Tibial artery (tissue), 4 donors: ENCODE data around the gene ADPGK.
"Not testable (repeated sequence)": the region's sequence is repeated elsewhere in the genome, so short reads cannot be mapped to it uniquely, and the experiment has no call there.

Experiments used
- DNase-seq, 2 donors: peaks; one replicate each; pipeline ENCODE4 v3.0.0-alpha.2; 2019
- H3K27ac ChIP-seq, 2 donors: fragments of 200-600 bp; sonication (generic) in 1 of 2; 1 replicate in 1 of 2; 2 replicates in 1 of 2; pipeline ENCODE4 v1.5.1; 2018 to 2019; ENCODE audit warnings: mild to moderate bottlenecking in 1 of 2
- H3K27me3 ChIP-seq, 2 donors: fragments of 200-600 bp; sonication (generic) in 1 of 2; one replicate each; pipeline versions ENCODE4 v1.5.1 to v1.6.0; 2016 to 2019
- H3K36me3 ChIP-seq, 3 donors: fragments of 200-600 bp; sonication (generic) in 2 of 3; one replicate each; pipeline ENCODE4 v1.5.1; 2016 to 2019; ENCODE audit warnings: mild to moderate bottlenecking in 2 of 3
- H3K4me1 ChIP-seq, 4 donors: fragments of 200-600 bp; sonication (generic) in 2 of 4; 1 replicate in 3 of 4; 2 replicates in 1 of 4; pipeline ENCODE4 v1.5.1; 2016 to 2019
- H3K4me3 ChIP-seq, 2 donors: fragments of 200-600 bp; sonication (generic) in 1 of 2; 1 replicate in 1 of 2; 2 replicates in 1 of 2; pipeline ENCODE4 v1.5.1; 2018 to 2019; ENCODE audit warnings: mild to moderate bottlenecking in 2 of 2
- H3K9me3 ChIP-seq, 3 donors: fragments of 200-600 bp; sonication (generic) in 1 of 3; one replicate each; pipeline ENCODE4 v1.5.1; 2016 to 2019
- intact Hi-C: fragments of 100-400 bp; cut with DNase I; formaldehyde crosslinking; loops from one replicate; pipeline ENCODE4 v1.15.0; 2023; ENCODE audit warnings: low total_unique reads
- TF ChIP-seq, protein P1 (sequence below), 2 experiments: fragments of 200-600 bp in 1 of 2; fragments of 450-650 bp in 1 of 2; IDR thresholded peaks; one replicate each; pipeline ENCODE4 v1.5.1; 2017 to 2019; ENCODE audit warnings: antibody characterized with exemption in 2 of 2, mild to moderate bottlenecking in 1 of 2, moderate library complexity in 1 of 2

ADPGK gene

DNA sequence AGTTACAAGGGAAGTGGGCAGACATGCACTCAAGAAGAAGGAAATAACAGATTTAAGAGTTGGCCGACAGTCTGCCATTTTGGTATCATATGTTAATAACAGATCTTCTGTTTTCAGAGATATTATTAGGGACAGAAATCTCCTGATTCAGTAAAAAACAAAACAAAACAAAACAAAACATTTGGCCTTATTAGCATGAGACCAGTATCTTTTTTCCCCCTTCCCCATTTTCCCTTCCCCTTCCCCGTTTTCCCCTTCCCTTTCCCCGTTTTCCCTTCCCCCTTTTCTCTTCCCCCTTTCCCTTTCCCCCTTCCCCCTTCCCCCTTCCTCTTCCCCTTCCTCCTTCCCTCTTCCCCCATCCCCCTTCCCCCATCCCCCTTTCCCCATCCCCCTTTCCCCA is 58.1 kb downstream of the ADPGK start:
- intact Hi-C loops, result no loop called here
- no peak overlapping the region for H3K4me3 ChIP-seq
- TF ChIP-seq, protein P1, sequence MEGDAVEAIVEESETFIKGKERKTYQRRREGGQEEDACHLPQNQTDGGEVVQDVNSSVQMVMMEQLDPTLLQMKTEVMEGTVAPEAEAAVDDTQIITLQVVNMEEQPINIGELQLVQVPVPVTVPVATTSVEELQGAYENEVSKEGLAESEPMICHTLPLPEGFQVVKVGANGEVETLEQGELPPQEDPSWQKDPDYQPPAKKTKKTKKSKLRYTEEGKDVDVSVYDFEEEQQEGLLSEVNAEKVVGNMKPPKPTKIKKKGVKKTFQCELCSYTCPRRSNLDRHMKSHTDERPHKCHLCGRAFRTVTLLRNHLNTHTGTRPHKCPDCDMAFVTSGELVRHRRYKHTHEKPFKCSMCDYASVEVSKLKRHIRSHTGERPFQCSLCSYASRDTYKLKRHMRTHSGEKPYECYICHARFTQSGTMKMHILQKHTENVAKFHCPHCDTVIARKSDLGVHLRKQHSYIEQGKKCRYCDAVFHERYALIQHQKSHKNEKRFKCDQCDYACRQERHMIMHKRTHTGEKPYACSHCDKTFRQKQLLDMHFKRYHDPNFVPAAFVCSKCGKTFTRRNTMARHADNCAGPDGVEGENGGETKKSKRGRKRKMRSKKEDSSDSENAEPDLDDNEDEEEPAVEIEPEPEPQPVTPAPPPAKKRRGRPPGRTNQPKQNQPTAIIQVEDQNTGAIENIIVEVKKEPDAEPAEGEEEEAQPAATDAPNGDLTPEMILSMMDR (IDR thresholded peaks at IDR 0.05), result no peak
- no peaks in the 10 kb centered on the region for H3K27me3 ChIP-seq
- H3K4me1 ChIP-seq, result no peaks in the 10 kb centered on the region
- no peak for DNase-seq
- no peaks in the 10 kb centered on the region for H3K9me3 ChIP-seq
- peaks cover 4 to 36% (median 12%) of the 10 kb centered on the region in 3 donors for H3K36me3 ChIP-seq
- no peak overlapping the region for H3K27ac ChIP-seq

DNA sequence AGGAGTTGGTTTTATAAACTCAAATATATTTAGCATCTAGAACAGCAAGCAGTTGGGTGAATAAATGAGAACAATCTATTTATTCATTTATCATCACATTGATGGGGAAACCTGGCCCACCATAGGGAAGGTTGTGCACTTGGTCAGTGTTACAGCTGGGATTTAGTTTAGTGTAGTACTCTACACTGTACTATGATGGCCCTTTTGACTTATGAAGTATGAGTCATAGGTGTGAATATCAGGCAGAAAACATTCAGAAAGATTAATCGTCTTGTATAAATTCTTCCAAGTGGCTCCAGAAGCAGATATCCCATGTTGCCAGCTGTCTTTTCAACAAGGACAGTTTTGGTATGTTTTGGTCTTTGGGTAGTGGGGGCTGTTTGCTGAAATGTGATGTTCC is 59.5 kb downstream of the ADPGK start:
- intact Hi-C loops, result no loop called here
- H3K27ac ChIP-seq, result no peak overlapping the region
- peaks cover 4 to 34% (median 12%) of the 10 kb centered on the region in 3 donors for H3K36me3 ChIP-seq
- TF ChIP-seq, protein P1 (IDR thresholded peaks at IDR 0.05), result no peak
- H3K9me3 ChIP-seq, result no peaks in the 10 kb centered on the region
- H3K4me1 ChIP-seq, result no peaks in the 10 kb centered on the region
- no peak overlapping the region for H3K4me3 ChIP-seq
- H3K27me3 ChIP-seq, result no peaks in the 10 kb centered on the region
- DNase-seq, result no peak

- H3K4me3 ChIP-seq, result no peak overlapping the region
- no peak overlapping the region for H3K27ac ChIP-seq
- intact Hi-C loops, result no loop called here
- DNase-seq, result peak in 1 of 2 donors; percentile 54
- no peaks in the 10 kb centered on the region for H3K9me3 ChIP-seq
- no peaks in the 10 kb centered on the region for H3K27me3 ChIP-seq
- TF ChIP-seq, protein P1 (IDR thresholded peaks at IDR 0.05), result peak; percentile 52 to 62
- no peaks in the 10 kb centered on the region for H3K4me1 ChIP-seq
- H3K36me3 ChIP-seq, result peaks cover 13 to 32% (median 24%) of the 10 kb centered on the region in 3 donors
Measured at GRCh38 chr15:72722071-72722696, 61.4 kb downstream of the ADPGK start.

DNA sequence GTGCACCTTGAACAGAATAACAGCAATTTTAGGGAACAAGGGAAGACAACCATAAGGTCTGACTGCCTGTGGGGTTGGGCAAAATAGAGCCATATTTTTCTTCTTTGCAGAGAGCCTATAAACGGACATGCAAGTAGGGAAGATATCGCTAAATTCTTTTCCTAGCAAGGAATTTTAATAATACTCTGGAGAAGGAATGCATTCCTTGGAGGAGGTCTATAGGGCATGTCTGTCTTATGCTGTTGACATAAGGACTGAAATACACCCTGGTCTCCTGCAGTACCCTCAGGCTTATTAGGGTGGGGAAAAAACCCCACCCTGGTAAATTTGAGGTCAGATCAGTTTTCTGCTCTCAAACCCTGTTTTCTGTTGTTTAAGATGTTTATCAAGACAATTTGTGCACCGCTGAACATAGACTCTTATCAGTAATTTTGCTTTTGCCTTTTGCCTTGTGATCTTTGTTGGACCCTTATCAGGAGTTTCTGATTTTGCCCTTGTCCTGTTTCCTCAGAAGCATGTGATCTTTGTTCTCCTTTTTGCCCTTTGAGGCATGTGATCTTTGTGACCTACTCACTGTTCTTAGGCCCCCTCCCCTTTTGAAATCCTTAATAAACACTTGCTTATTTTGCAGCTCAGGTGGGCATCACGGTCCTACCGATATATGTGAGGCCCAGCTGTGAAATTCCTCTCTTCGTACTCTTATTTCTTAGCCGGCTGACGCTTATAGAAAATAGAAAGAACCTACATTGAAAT is 74.8 kb downstream of the ADPGK start:
- H3K4me1 ChIP-seq, result peaks cover 0 to 17% (median 0%) of the 10 kb centered on the region in 4 donors

DNA sequence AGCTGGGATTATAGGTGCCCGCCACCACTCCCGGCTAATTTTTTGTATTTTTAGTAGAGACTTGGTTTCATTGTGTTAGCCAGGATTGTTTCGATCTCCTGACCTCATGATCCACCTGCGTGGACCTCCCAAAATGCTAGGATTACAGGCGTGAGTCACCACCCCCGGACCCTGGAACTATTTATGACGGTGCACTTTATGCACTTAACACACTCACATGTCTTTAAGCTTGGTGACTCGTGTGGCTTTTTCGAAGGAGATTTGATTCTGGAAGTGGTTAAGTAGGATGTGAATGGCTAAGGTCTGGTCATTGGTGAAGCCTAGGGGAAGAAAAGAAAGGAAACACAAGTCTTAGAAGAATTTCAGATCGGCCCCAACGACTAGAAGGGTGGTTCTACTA is 77.3 kb downstream of the ADPGK start:
- Histone ChIP-seq H3K36me3 (peaks cover 2 to 12% (median 6%) of the 10 kb centered on the region in 3 donors), H3K27ac (no peak overlapping the region), H3K4me1 (peaks cover 0 to 17% (median 0%) of the 10 kb centered on the region in 4 donors), H3K27me3 (no peaks in the 10 kb centered on the region), H3K9me3 (no peaks in the 10 kb centered on the region), H3K4me3 (no peak overlapping the region)
- intact Hi-C loops, result no loop called here
- TF ChIP-seq, protein P1 (IDR thresholded peaks at IDR 0.05), result no peak
- DNase-seq, result no peak

More for the DNA sequence above, 74.8 kb downstream of the ADPGK start:
- intact Hi-C loops, H3K27me3 ChIP-seq, H3K27ac ChIP-seq, H3K9me3 ChIP-seq, DNase-seq, H3K4me3 ChIP-seq: not testable (repeated sequence)
- H3K36me3 ChIP-seq, result peaks cover 17 to 35% (median 26%) of the 10 kb centered on the region in 3 donors
